HL-60 (cell line): ENCODE measurements around the gene AMDHD2.

ENCODE experiments used
- DNase-seq, 2 experiments: peaks; one replicate each; pipeline ENCODE4 v3.0.0-alpha.2; 2010 to 2020; ENCODE audit warnings: low read depth in 1 of 2, low spot score in 1 of 2
- H3K27ac ChIP-seq: fragments of 250-450 bp; sonication (Bioruptor Pico); replicated peaks from 2 replicates; pipeline ENCODE4 v1.5.1; 2020; ENCODE audit warnings: mild to moderate bottlenecking, moderate library complexity
- H3K27me3 ChIP-seq: fragments of 250-450 bp; sonication (Bioruptor Pico); 2 replicates; pipeline ENCODE4 v1.5.1; 2021; ENCODE audit warnings: mild to moderate bottlenecking, moderate library complexity; ENCODE audit not compliant: insufficient read depth, poor library complexity, severe bottlenecking
- H3K4me3 ChIP-seq: replicated peaks from 2 replicates; pipeline ENCODE4 v1.5.1; 2011; ENCODE audit warnings: mild to moderate bottlenecking, control low read depth, low read length; ENCODE audit not compliant: insufficient read depth
- CTCF ChIP-seq: IDR thresholded peaks from one replicate; pipeline ENCODE4 v1.5.1; 2011; ENCODE audit warnings: low read length, control low read depth, inconsistent platforms; ENCODE audit not compliant: insufficient read depth
- GABPA ChIP-seq: IDR thresholded peaks from 2 replicates; pipeline ENCODE4 v1.6.1; 2012; ENCODE audit warnings: low read depth
- POLR2AphosphoS5 ChIP-seq: IDR thresholded peaks from 2 replicates; pipeline ENCODE4 v1.6.1; 2012; ENCODE audit warnings: low read depth
- SPI1 ChIP-seq: IDR thresholded peaks from 2 replicates; pipeline ENCODE4 v1.6.1; 2012; ENCODE audit warnings: low read depth, mild to moderate bottlenecking, borderline replicate concordance
- TF ChIP-seq, protein P1 (sequence below): IDR thresholded peaks from 2 replicates; pipeline ENCODE4 v1.6.1; 2012; ENCODE audit warnings: low read depth; ENCODE audit not compliant: insufficient replicate concordance

The AMDHD2 gene

DNA sequence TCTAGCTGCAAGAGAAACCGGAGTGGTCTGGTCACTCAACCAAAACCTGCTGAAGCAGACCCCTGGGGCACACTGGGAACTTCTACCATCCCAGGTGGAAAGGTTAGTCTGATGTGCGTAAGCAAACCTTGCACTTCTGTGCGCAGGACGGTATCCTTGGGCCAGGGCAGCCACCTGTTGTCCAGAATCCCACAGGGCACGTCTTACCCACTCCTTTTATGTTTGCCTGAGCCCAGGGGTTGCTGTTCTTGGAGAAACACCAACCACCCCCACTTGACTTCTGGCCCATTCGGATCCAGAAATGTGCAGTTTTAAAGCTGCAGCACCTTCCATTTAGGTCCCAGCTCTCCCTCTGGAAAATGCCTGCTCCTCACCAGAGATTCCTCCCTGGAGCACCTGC is 26.6 kb upstream of the AMDHD2 start:
- Histone ChIP-seq H3K27ac (no peak overlapping the region; the same call in 1 of the 2 replicates), H3K4me3 (no peak overlapping the region), H3K27me3 (no peaks in the 10 kb centered on the region)
- DNase-seq = no peak
- TF ChIP-seq POLR2AphosphoS5 (no peak), CTCF (no peak)
- TF ChIP-seq, protein P1, sequence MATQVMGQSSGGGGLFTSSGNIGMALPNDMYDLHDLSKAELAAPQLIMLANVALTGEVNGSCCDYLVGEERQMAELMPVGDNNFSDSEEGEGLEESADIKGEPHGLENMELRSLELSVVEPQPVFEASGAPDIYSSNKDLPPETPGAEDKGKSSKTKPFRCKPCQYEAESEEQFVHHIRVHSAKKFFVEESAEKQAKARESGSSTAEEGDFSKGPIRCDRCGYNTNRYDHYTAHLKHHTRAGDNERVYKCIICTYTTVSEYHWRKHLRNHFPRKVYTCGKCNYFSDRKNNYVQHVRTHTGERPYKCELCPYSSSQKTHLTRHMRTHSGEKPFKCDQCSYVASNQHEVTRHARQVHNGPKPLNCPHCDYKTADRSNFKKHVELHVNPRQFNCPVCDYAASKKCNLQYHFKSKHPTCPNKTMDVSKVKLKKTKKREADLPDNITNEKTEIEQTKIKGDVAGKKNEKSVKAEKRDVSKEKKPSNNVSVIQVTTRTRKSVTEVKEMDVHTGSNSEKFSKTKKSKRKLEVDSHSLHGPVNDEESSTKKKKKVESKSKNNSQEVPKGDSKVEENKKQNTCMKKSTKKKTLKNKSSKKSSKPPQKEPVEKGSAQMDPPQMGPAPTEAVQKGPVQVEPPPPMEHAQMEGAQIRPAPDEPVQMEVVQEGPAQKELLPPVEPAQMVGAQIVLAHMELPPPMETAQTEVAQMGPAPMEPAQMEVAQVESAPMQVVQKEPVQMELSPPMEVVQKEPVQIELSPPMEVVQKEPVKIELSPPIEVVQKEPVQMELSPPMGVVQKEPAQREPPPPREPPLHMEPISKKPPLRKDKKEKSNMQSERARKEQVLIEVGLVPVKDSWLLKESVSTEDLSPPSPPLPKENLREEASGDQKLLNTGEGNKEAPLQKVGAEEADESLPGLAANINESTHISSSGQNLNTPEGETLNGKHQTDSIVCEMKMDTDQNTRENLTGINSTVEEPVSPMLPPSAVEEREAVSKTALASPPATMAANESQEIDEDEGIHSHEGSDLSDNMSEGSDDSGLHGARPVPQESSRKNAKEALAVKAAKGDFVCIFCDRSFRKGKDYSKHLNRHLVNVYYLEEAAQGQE = no peak

- no peak overlapping the region for H3K4me3 ChIP-seq
- DNase-seq = no peak
- no peak for TF ChIP-seq CTCF
- TF ChIP-seq POLR2AphosphoS5 = no peak
- TF ChIP-seq SPI1 = no peak
- TF ChIP-seq, protein P1 = no peak
- TF ChIP-seq GABPA = no peak
- H3K27ac ChIP-seq = no peak overlapping the region
- H3K27me3 ChIP-seq = no peaks in the 10 kb centered on the region
Measured at GRCh38 chr16:2494616-2495015, 25.6 kb upstream of the AMDHD2 start.

- TF ChIP-seq SPI1 = no peak
- TF ChIP-seq GABPA = no peak
- TF ChIP-seq, protein P1 = no peak
- no peak for TF ChIP-seq POLR2AphosphoS5
- no peak for TF ChIP-seq CTCF
- Histone ChIP-seq H3K27me3 (no peaks in the 10 kb centered on the region), H3K27ac (no peak overlapping the region), H3K4me3 (no peak overlapping the region)
- DNase-seq = no peak
Measured at GRCh38 chr16:2495041-2495440, 25.1 kb upstream of the AMDHD2 start.
